ENCODE data around the gene LITAF. TPM values are rescaled to one million over a fixed set of nuclear protein-coding genes. Genes with fewer than 3 reads are reported as not detected.
"Not testable (repeated sequence)": the region's sequence is repeated elsewhere in the genome, so short reads cannot be mapped to it uniquely, and the experiment has no call there.

Gene LITAF
- total and polyA plus RNA-seq, 7 donors, result 5.0 to 60.2 (median 20.7) TPM

DNA sequence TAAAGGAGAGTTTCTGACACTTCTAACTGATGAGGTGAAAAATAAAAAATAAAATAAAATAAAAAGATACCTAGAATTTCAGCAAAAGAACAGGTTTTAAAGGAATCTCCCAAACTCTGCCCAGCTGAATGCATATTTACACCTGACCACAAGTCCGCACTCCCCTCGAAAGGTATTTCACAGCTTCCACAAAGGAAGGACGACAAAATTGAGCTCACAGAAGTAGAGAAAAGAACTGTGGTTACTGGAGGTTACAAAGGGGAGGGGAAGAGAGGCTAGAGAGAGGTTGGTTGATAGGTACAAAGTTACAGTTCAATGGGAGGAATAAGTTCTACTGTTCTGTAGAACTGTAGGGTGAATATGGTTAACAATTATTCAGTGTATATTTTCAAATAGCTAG lies 5.0 kb downstream of the LITAF start:
- DNase-seq, result no peak
- no peak for ATAC-seq
- Histone ChIP-seq H3K4me1 (peaks cover 13% of the 10 kb centered on the region), H3K4me3 (no peak overlapping the region), H3K36me3 (ENCODE audit: insufficient read depth in 1 of 2, low read depth in 1 of 2) (no peaks in the 10 kb centered on the region), H3K27me3 (ENCODE audit: insufficient read depth in 3 of 3, low read length in 2 of 3) (peaks cover 0 to 5% (median 0%) of the 10 kb centered on the region in 3 donors), H3K9me3 (no peaks in the 10 kb centered on the region), H3K27ac (no peak overlapping the region)
- WGBS, 3 donors, result 91 to 96% (median 94%) methylated on average over 3 of the region's 3 CpGs
- intact Hi-C loops (cut with DNase I), result no loop called here
- TF ChIP-seq, protein P1, sequence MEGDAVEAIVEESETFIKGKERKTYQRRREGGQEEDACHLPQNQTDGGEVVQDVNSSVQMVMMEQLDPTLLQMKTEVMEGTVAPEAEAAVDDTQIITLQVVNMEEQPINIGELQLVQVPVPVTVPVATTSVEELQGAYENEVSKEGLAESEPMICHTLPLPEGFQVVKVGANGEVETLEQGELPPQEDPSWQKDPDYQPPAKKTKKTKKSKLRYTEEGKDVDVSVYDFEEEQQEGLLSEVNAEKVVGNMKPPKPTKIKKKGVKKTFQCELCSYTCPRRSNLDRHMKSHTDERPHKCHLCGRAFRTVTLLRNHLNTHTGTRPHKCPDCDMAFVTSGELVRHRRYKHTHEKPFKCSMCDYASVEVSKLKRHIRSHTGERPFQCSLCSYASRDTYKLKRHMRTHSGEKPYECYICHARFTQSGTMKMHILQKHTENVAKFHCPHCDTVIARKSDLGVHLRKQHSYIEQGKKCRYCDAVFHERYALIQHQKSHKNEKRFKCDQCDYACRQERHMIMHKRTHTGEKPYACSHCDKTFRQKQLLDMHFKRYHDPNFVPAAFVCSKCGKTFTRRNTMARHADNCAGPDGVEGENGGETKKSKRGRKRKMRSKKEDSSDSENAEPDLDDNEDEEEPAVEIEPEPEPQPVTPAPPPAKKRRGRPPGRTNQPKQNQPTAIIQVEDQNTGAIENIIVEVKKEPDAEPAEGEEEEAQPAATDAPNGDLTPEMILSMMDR (IDR thresholded peaks at IDR 0.05), result no peak

DNA sequence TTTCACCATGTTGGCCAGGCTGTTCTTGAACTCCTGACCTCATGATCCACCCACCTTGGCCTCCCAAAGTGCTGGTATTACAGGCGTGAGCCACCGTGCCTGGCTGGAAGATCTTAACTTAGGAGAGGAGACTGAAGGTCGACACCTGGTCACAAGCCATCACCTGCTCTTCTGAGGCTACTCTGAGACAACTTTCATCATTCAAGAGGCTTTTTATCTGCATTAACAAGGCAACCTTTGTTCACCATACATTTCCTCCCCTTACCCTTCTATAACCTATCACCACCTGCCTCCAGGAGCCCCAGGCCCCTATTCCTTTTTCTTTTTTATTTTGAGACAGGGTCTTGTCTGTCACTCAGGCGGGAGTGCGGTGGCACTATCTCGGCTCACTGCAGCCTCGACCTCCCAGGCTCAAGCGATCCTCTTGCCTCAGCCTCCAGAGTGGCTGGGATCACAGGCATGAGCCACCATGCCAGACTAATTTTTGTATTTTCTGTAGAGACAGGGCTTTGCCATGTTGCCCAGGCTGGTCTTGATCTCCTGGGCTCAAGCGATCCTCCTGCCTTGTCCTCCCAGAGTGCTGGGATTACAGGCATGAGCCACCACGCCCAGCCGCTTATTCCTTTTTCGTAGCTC lies 6.2 kb downstream of the LITAF start:
- ATAC-seq (no peak), DNase-seq (peak in 1 of 2 donors; percentile 8)
- Histone ChIP-seq H3K36me3 (ENCODE audit: insufficient read depth in 1 of 2, low read depth in 1 of 2) (no peaks in the 10 kb centered on the region), H3K27ac (no peak overlapping the region), H3K27me3 (ENCODE audit: insufficient read depth in 3 of 3, low read length in 2 of 3) (no peaks in the 10 kb centered on the region), H3K4me3 (no peak overlapping the region), H3K4me1 (peaks cover 13% of the 10 kb centered on the region), H3K9me3 (no peaks in the 10 kb centered on the region)
- WGBS, 3 donors, result 90 to 97% (median 93%) methylated on average over 12 of the region's 12 CpGs
- TF ChIP-seq, protein P1 (IDR thresholded peaks at IDR 0.05), result no peak
- intact Hi-C loops (cut with DNase I), result no loop called here

DNA sequence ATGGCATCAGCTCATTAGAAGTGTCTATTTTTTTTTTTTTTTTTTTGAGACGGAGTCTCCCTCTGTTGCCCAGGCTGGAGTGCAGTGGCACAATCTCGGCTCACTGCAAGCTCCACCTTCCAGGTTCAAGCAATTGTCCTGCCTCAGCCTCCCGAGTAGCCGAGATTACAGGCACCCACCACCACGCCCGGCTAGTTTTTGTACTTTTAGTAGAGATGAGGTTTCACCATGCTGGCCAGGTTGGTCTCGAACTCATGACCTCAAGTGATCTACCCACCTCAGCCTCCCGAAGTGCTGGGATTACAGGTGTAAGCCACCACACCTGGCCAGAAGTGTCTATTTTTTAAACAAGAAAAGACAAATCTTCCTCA lies 9.4 kb downstream of the LITAF start:
- ATAC-seq; H3K4me1 ChIP-seq; H3K4me3 ChIP-seq; H3K27me3 ChIP-seq (ENCODE audit: insufficient read depth in 3 of 3, low read length in 2 of 3); H3K27ac ChIP-seq; H3K36me3 ChIP-seq (ENCODE audit: insufficient read depth in 1 of 2, low read depth in 1 of 2); H3K9me3 ChIP-seq; intact Hi-C loops (cut with DNase I): not testable (repeated sequence)
- 86 to 92% (median 91%) methylated on average over 7 to 8 of the region's 8 CpGs for WGBS, 3 donors
- DNase-seq, result peak in 1 of 2 donors; percentile 11

DNA sequence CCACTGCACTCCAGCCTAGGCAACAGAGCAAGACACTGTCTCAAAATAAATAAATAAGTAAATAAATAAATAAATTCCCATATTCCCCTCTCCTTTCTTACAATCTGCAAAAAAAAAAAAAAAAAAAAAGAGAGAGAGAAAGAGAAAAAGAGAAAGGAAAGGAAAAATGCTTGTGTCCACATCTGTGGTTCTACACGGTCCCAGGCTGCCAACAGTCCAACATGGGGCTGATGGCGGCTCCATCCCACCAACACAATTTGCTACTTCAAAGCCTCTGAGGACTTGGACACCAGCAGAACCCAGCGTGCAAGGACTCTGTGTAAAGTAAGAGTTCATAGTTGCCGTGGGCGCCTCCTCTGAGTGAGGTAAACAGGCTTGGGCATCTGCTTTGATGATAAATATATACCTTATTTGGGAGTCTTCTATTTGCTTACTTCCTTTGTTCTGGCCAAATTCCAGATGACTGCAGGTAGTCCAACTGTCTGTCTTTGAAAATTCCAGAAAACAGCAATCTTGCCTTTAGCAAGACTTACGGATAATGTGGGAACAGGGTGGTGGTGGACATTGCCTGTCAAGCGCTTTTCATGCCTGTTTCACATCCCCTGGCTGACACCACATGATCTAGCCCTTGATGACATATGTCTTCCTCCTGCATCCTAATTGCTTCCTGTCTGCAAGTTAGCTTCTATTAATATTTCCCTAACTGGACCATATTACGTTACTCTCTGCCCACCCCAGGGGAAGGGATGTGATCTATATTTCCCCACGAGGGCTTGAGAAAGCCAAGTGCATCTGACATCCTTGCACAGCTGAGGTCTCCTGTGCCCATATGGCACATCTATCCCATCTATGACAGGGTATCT lies 10.1 kb downstream of the LITAF start:
- TF ChIP-seq, protein P1 (IDR thresholded peaks at IDR 0.05), result no peak
- no peak overlapping the region for H3K27ac ChIP-seq
- 76 to 77% (median 76%) methylated on average over 9 of the region's 9 CpGs for WGBS, 3 donors
- no peaks in the 10 kb centered on the region for H3K27me3 ChIP-seq (ENCODE audit: insufficient read depth in 3 of 3, low read length in 2 of 3)
- ATAC-seq (peak in 3 of 4 donors; percentile 38 to 71 (median 57)), DNase-seq (peak in 1 of 2 donors; percentile 4)
- peaks cover 3% of the 10 kb centered on the region for H3K4me1 ChIP-seq
- no peak overlapping the region for H3K4me3 ChIP-seq
- intact Hi-C loops (cut with DNase I), result no loop called here
- H3K9me3 ChIP-seq, result no peaks in the 10 kb centered on the region
- no peaks in the 10 kb centered on the region for H3K36me3 ChIP-seq (ENCODE audit: insufficient read depth in 1 of 2, low read depth in 1 of 2)

DNA sequence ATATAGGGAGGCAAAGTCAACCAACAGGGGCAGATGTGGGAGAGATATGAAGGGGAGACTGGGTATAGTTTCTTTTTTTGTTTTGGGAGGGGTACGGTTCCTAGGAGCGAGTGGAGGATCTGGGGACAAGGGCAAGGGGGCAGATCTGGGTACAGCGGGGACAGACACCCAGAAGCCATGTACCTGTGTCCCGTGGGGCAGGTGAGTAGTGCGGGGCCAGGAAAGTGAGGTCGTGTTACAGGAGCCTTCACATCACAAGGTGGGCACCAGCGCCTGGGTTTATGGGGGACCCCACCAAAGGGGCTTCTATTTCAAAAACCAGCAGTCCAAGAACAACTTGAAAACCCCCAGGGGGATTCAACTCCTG lies 11.5 kb downstream of the LITAF start:
- DNase-seq (peak in 1 of 2 donors; percentile 14), ATAC-seq (no peak)
- TF ChIP-seq, protein P1 (IDR thresholded peaks at IDR 0.05), result no peak
- H3K27me3 ChIP-seq (ENCODE audit: insufficient read depth in 3 of 3, low read length in 2 of 3), result no peaks in the 10 kb centered on the region
- no peaks in the 10 kb centered on the region for H3K36me3 ChIP-seq (ENCODE audit: insufficient read depth in 1 of 2, low read depth in 1 of 2)
- no peak overlapping the region for H3K27ac ChIP-seq
- intact Hi-C loops (cut with DNase I), result no loop called here
- 89 to 94% (median 93%) methylated on average over 7 of the region's 7 CpGs for WGBS, 3 donors
- H3K4me3 ChIP-seq, result no peak overlapping the region
- H3K9me3 ChIP-seq, result no peaks in the 10 kb centered on the region
- peaks cover 3% of the 10 kb centered on the region for H3K4me1 ChIP-seq

Data from psoas muscle (tissue), 8 donors.